ENCODE data around the gene AOPEP.

Gene AOPEP

GRCh38 chr9:94894094-94894699, 167.7 kb downstream of the AOPEP start:
- Histone ChIP-seq H3K27me3 (replicated peaks in 2 of 5; ENCODE audit: control insufficient read depth in 4 of 5, insufficient read depth in 5 of 5, low read length in 4 of 5) (no peaks in the 10 kb centered on the region), H3K9me3 (ENCODE audit: control extremely low read depth in 1 of 5, control insufficient read depth in 4 of 5, insufficient read depth in 2 of 5, low read depth in 1 of 5, low read length in 4 of 5) (peaks cover 0 to 10% (median 0%) of the 10 kb centered on the region in 5 experiments), H3K4me1 (ENCODE audit: control extremely low read depth in 1 of 4, control insufficient read depth in 4 of 4, insufficient read depth in 4 of 4, low read length in 3 of 4) (no peaks in the 10 kb centered on the region), H3K36me3 (ENCODE audit: control insufficient read depth in 4 of 4, insufficient read depth in 4 of 4, low read length in 3 of 4) (no peaks in the 10 kb centered on the region), H3K27ac (ENCODE audit: insufficient read depth in 1 of 2, low read depth in 1 of 2, low read length in 2 of 2, poor library complexity in 1 of 2, severe bottlenecking in 2 of 2) (no peak overlapping the region), H3K4me3 (ENCODE audit: control insufficient read depth in 1 of 7, extremely low read depth in 1 of 7, insufficient read depth in 4 of 7, low read depth in 2 of 7, low read length in 6 of 7) (no peak overlapping the region)
- whole genome bisulfite sequencing (ENCODE audit: insufficient coverage), result 60% methylated on average over 1 of the region's 1 CpG
- POLR2A ChIA-PET, result no interaction called here
- CTCF ChIA-PET, result interaction anchor here (1.1 kb wide), 1 partner anchor 213 kb away, joined by 3 read pairs; no protein-coding TSS in a partner anchor
- no peak for DNase-seq

DNA sequence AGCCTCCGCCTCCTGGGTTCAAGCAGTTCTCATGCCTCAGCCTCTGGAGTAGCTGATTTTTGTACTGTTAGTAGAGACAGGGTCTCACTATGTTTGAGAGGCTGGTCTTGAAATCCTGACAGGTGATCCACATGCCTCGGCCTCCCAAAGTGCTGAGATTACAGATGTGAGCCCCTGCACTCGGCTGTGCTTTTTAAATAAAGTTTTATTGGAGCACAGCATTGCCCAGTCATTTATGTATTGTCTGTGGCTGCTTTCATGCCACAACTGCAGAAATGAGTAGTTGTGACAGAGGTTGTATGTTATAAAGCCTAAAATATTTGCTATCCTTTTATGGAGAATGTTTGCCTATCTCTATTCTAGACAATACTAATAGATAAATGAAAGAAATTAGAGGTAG, 169.2 kb downstream of the AOPEP start:
- no peak overlapping the region for H3K27ac ChIP-seq (ENCODE audit: insufficient read depth in 1 of 2, low read depth in 1 of 2, low read length in 2 of 2, poor library complexity in 1 of 2, severe bottlenecking in 2 of 2)
- CTCF ChIA-PET, result no interaction called here
- whole genome bisulfite sequencing (ENCODE audit: insufficient coverage), result 45% methylated on average over 2 of the region's 3 CpGs
- no peaks in the 10 kb centered on the region for H3K4me1 ChIP-seq (ENCODE audit: control extremely low read depth in 1 of 4, control insufficient read depth in 4 of 4, insufficient read depth in 4 of 4, low read length in 3 of 4)
- H3K27me3 ChIP-seq (replicated peaks in 2 of 5; ENCODE audit: control insufficient read depth in 4 of 5, insufficient read depth in 5 of 5, low read length in 4 of 5), result no peaks in the 10 kb centered on the region
- H3K9me3 ChIP-seq (ENCODE audit: control extremely low read depth in 1 of 5, control insufficient read depth in 4 of 5, insufficient read depth in 2 of 5, low read depth in 1 of 5, low read length in 4 of 5), result peaks cover 0 to 6% (median 0%) of the 10 kb centered on the region in 5 experiments
- DNase-seq, result no peak
- no peaks in the 10 kb centered on the region for H3K36me3 ChIP-seq (ENCODE audit: control insufficient read depth in 4 of 4, insufficient read depth in 4 of 4, low read length in 3 of 4)
- POLR2A ChIA-PET, result no interaction called here
- H3K4me3 ChIP-seq (ENCODE audit: control insufficient read depth in 1 of 7, extremely low read depth in 1 of 7, insufficient read depth in 4 of 7, low read depth in 2 of 7, low read length in 6 of 7), result no peak overlapping the region

DNA sequence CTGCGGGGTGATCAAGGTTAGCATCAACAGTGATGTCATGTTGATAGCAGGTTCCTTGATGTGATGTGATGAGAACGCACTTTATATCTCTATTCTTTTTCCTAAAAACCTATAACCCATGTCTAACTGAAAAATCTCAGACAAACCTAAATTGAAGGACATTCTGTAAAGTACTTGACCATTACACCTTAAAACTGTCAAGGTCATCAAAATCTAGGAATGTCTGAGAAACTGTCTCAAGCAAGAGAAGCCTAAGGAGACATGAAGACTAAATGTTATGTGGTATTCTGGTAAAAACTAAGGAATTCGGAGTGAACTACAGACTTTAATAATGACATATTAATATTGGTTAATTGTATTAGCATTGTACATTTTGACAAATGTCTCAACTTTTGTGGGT, 170.0 kb downstream of the AOPEP start:
- no CpG with 5 or more reads among the region's 3 CpGs for WGBS (ENCODE audit: insufficient coverage)
- H3K4me3 ChIP-seq (ENCODE audit: control insufficient read depth in 1 of 7, extremely low read depth in 1 of 7, insufficient read depth in 4 of 7, low read depth in 2 of 7, low read length in 6 of 7), result no peak overlapping the region
- no peak for DNase-seq
- ChIA-PET POLR2A (no interaction called here), CTCF (no interaction called here)
- H3K27me3 ChIP-seq (replicated peaks in 2 of 5; ENCODE audit: control insufficient read depth in 4 of 5, insufficient read depth in 5 of 5, low read length in 4 of 5), result no peaks in the 10 kb centered on the region
- no peak overlapping the region for H3K27ac ChIP-seq (ENCODE audit: insufficient read depth in 1 of 2, low read depth in 1 of 2, low read length in 2 of 2, poor library complexity in 1 of 2, severe bottlenecking in 2 of 2)
- no peaks in the 10 kb centered on the region for H3K9me3 ChIP-seq (ENCODE audit: control extremely low read depth in 1 of 5, control insufficient read depth in 4 of 5, insufficient read depth in 2 of 5, low read depth in 1 of 5, low read length in 4 of 5)
- H3K4me1 ChIP-seq (ENCODE audit: control extremely low read depth in 1 of 4, control insufficient read depth in 4 of 4, insufficient read depth in 4 of 4, low read length in 3 of 4), result no peaks in the 10 kb centered on the region
- H3K36me3 ChIP-seq (ENCODE audit: control insufficient read depth in 4 of 4, insufficient read depth in 4 of 4, low read length in 3 of 4), result no peaks in the 10 kb centered on the region

- 100% methylated on average over 1 of the region's 8 CpGs for WGBS (ENCODE audit: insufficient coverage)
- no peak overlapping the region for H3K4me3 ChIP-seq (ENCODE audit: control insufficient read depth in 1 of 7, extremely low read depth in 1 of 7, insufficient read depth in 4 of 7, low read depth in 2 of 7, low read length in 6 of 7)
- ChIA-PET CTCF (interaction anchor here (0.9 to 1.5 kb wide), 2 partner anchors 8 to 16 kb away, joined by 4 read pairs; no protein-coding TSS in a partner anchor), POLR2A (no interaction called here)
- H3K36me3 ChIP-seq (ENCODE audit: control insufficient read depth in 4 of 4, insufficient read depth in 4 of 4, low read length in 3 of 4), result no peaks in the 10 kb centered on the region
- no peak overlapping the region for H3K27ac ChIP-seq (ENCODE audit: insufficient read depth in 1 of 2, low read depth in 1 of 2, low read length in 2 of 2, poor library complexity in 1 of 2, severe bottlenecking in 2 of 2)
- H3K9me3 ChIP-seq (ENCODE audit: control extremely low read depth in 1 of 5, control insufficient read depth in 4 of 5, insufficient read depth in 2 of 5, low read depth in 1 of 5, low read length in 4 of 5), result no peaks in the 10 kb centered on the region
- no peaks in the 10 kb centered on the region for H3K4me1 ChIP-seq (ENCODE audit: control extremely low read depth in 1 of 4, control insufficient read depth in 4 of 4, insufficient read depth in 4 of 4, low read length in 3 of 4)
- no peak for DNase-seq
- H3K27me3 ChIP-seq (replicated peaks in 2 of 5; ENCODE audit: control insufficient read depth in 4 of 5, insufficient read depth in 5 of 5, low read length in 4 of 5), result no peaks in the 10 kb centered on the region
Measured at GRCh38 chr9:94899464-94900221, 173.1 kb downstream of the AOPEP start.

- CTCF ChIA-PET, result no interaction called here
- H3K4me3 ChIP-seq (ENCODE audit: control insufficient read depth in 1 of 7, extremely low read depth in 1 of 7, insufficient read depth in 4 of 7, low read depth in 2 of 7, low read length in 6 of 7), result no peak overlapping the region
- POLR2A ChIA-PET, result no interaction called here
- no peaks in the 10 kb centered on the region for H3K36me3 ChIP-seq (ENCODE audit: control insufficient read depth in 4 of 4, insufficient read depth in 4 of 4, low read length in 3 of 4)
- no peaks in the 10 kb centered on the region for H3K4me1 ChIP-seq (ENCODE audit: control extremely low read depth in 1 of 4, control insufficient read depth in 4 of 4, insufficient read depth in 4 of 4, low read length in 3 of 4)
- no peaks in the 10 kb centered on the region for H3K9me3 ChIP-seq (ENCODE audit: control extremely low read depth in 1 of 5, control insufficient read depth in 4 of 5, insufficient read depth in 2 of 5, low read depth in 1 of 5, low read length in 4 of 5)
- no peak overlapping the region for H3K27ac ChIP-seq (ENCODE audit: insufficient read depth in 1 of 2, low read depth in 1 of 2, low read length in 2 of 2, poor library complexity in 1 of 2, severe bottlenecking in 2 of 2)
- 98% methylated on average over 10 of the region's 10 CpGs for WGBS (ENCODE audit: insufficient coverage)
- H3K27me3 ChIP-seq (replicated peaks in 2 of 5; ENCODE audit: control insufficient read depth in 4 of 5, insufficient read depth in 5 of 5, low read length in 4 of 5), result no peaks in the 10 kb centered on the region
- DNase-seq, result no peak
Measured at GRCh38 chr9:94900222-94901018, 173.9 kb downstream of the AOPEP start.

- no peak for DNase-seq
- no peaks in the 10 kb centered on the region for H3K27me3 ChIP-seq (replicated peaks in 2 of 5; ENCODE audit: control insufficient read depth in 4 of 5, insufficient read depth in 5 of 5, low read length in 4 of 5)
- H3K4me3 ChIP-seq (ENCODE audit: control insufficient read depth in 1 of 7, extremely low read depth in 1 of 7, insufficient read depth in 4 of 7, low read depth in 2 of 7, low read length in 6 of 7), result no peak overlapping the region
- CTCF ChIA-PET, result no interaction called here
- no CpG with 5 or more reads among the region's 4 CpGs for WGBS (ENCODE audit: insufficient coverage)
- no peaks in the 10 kb centered on the region for H3K9me3 ChIP-seq (ENCODE audit: control extremely low read depth in 1 of 5, control insufficient read depth in 4 of 5, insufficient read depth in 2 of 5, low read depth in 1 of 5, low read length in 4 of 5)
- POLR2A ChIA-PET, result no interaction called here
- no peak overlapping the region for H3K27ac ChIP-seq (ENCODE audit: insufficient read depth in 1 of 2, low read depth in 1 of 2, low read length in 2 of 2, poor library complexity in 1 of 2, severe bottlenecking in 2 of 2)
- no peaks in the 10 kb centered on the region for H3K36me3 ChIP-seq (ENCODE audit: control insufficient read depth in 4 of 4, insufficient read depth in 4 of 4, low read length in 3 of 4)
- no peaks in the 10 kb centered on the region for H3K4me1 ChIP-seq (ENCODE audit: control extremely low read depth in 1 of 4, control insufficient read depth in 4 of 4, insufficient read depth in 4 of 4, low read length in 3 of 4)
Measured at GRCh38 chr9:94901019-94901363, 174.5 kb downstream of the AOPEP start.

DNA sequence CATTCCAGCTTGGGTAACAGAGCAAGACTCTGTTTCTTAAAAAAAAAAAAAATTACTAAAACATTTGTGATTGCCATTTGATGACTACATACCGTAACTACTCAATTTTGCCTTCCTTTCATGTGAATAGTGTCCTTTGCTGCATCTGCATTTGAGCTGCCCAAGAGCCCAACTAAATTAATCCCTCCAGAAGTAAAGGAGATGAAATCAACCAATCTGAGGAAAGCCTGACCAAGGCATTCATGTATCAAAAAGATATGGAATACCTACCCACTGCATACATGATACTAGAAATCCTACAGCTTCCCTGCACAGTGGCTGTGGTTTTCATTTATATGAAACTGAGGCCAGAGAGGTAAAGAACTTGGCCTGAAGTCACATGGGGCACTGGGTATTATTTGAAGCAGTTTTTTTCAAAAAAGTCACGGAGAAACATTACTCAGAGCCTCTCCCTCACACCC, 177.5 kb downstream of the AOPEP start:
- Histone ChIP-seq H3K27ac (ENCODE audit: insufficient read depth in 1 of 2, low read depth in 1 of 2, low read length in 2 of 2, poor library complexity in 1 of 2, severe bottlenecking in 2 of 2) (no peak overlapping the region), H3K4me1 (ENCODE audit: control extremely low read depth in 1 of 4, control insufficient read depth in 4 of 4, insufficient read depth in 4 of 4, low read length in 3 of 4) (no peaks in the 10 kb centered on the region), H3K4me3 (ENCODE audit: control insufficient read depth in 1 of 7, extremely low read depth in 1 of 7, insufficient read depth in 4 of 7, low read depth in 2 of 7, low read length in 6 of 7) (no peak overlapping the region), H3K27me3 (replicated peaks in 2 of 5; ENCODE audit: control insufficient read depth in 4 of 5, insufficient read depth in 5 of 5, low read length in 4 of 5) (no peaks in the 10 kb centered on the region), H3K9me3 (ENCODE audit: control extremely low read depth in 1 of 5, control insufficient read depth in 4 of 5, insufficient read depth in 2 of 5, low read depth in 1 of 5, low read length in 4 of 5) (no peaks in the 10 kb centered on the region), H3K36me3 (ENCODE audit: control insufficient read depth in 4 of 4, insufficient read depth in 4 of 4, low read length in 3 of 4) (no peaks in the 10 kb centered on the region)
- ChIA-PET POLR2A (no interaction called here), CTCF (interaction anchor here (0.6 to 1.5 kb wide), 3 partner anchors 10 to 48 kb away, joined by 3 to 4 read pairs (median 4); no protein-coding TSS in a partner anchor)
- no peak for DNase-seq
- no CpG with 5 or more reads among the region's 2 CpGs for WGBS (ENCODE audit: insufficient coverage)
